Stimulated activated CD8-positive, alpha-beta memory T cell treated with anti-CD3 and anti-CD28 coated beads, Interleukin-15, amount 100 ng/mL, for 4 hours (primary cell): ENCODE results near the gene TXNRD2.
"Not testable (repeated sequence)": the region's sequence is repeated elsewhere in the genome, so short reads cannot be mapped to it uniquely, and the experiment has no call there.

Experiments used
- DNase-seq, 2 donors: peaks; one replicate each; pipeline ENCODE4 v3.0.0-alpha.2; 2020; ENCODE audit warnings: low read depth in 2 of 2

The TXNRD2 gene

GRCh38 chr22:19846620-19847344, 94.8 kb downstream of the TXNRD2 start:
- no peak for DNase-seq

- no peak for DNase-seq
Observed at GRCh38 chr22:19845054-19845722, 96.4 kb downstream of the TXNRD2 start.

GRCh38 chr22:19844377-19845053, 97.1 kb downstream of the TXNRD2 start:
- DNase-seq, result no peak

- no peak for DNase-seq
Observed at GRCh38 chr22:19843857-19844376, 97.7 kb downstream of the TXNRD2 start.

GRCh38 chr22:19843107-19843856, 98.3 kb downstream of the TXNRD2 start:
- no peak for DNase-seq

GRCh38 chr22:19842393-19843106, 99.1 kb downstream of the TXNRD2 start:
- DNase-seq, result no peak

- DNase-seq, result no peak
Observed at GRCh38 chr22:19841641-19842392, 99.8 kb downstream of the TXNRD2 start.

GRCh38 chr22:19840955-19841640, 100.5 kb downstream of the TXNRD2 start:
- no peak for DNase-seq

- DNase-seq, result no peak
Observed at GRCh38 chr22:19840059-19840458, 101.6 kb downstream of the TXNRD2 start.

GRCh38 chr22:19837915-19838314, 103.7 kb downstream of the TXNRD2 start:
- no peak for DNase-seq

GRCh38 chr22:19836512-19836911, 105.1 kb downstream of the TXNRD2 start:
- DNase-seq, result no peak

- DNase-seq, result no peak
Observed at GRCh38 chr22:19834599-19834998, 107.0 kb downstream of the TXNRD2 start.

- not testable (repeated sequence) for DNase-seq
Observed at GRCh38 chr22:19833327-19833726, 108.3 kb downstream of the TXNRD2 start.

GRCh38 chr22:19832476-19833108, 109.0 kb downstream of the TXNRD2 start:
- no peak for DNase-seq

- not testable (repeated sequence) for DNase-seq
Observed at GRCh38 chr22:19831979-19832378, 109.6 kb downstream of the TXNRD2 start.

- no peak for DNase-seq
Observed at GRCh38 chr22:19831016-19831415, 110.6 kb downstream of the TXNRD2 start.

GRCh38 chr22:19828035-19828401, 113.6 kb downstream of the TXNRD2 start:
- no peak for DNase-seq

- no peak for DNase-seq
Observed at GRCh38 chr22:19827341-19828034, 114.1 kb downstream of the TXNRD2 start.

- DNase-seq, result no peak
Observed at GRCh38 chr22:19826619-19826950, 115.0 kb downstream of the TXNRD2 start.
